K562 (cell line): Measurements from ENCODE around the gene FKBP2. TPM values are rescaled to one million over a fixed set of nuclear protein-coding genes. Genes with fewer than 3 reads are reported as not detected.

Experiments used
- ATF1 ChIP-seq, 2 experiments: fragments of 450-650 bp in 1 of 2; IDR thresholded peaks; 2 replicates each; pipeline ENCODE4 v1.6.1; 2016; ENCODE audit warnings: missing compliant biosample characterization in 1 of 2, missing genetic modification characterization in 1 of 2
- CREB1 ChIP-seq, 2 experiments: sonication (generic) in 1 of 2; formaldehyde crosslinking in 1 of 2; IDR thresholded peaks; 2 replicates each; pipeline versions ENCODE4 v1.6.1 to v1.8.0; 2012 to 2022; ENCODE audit warnings: inconsistent platforms in 1 of 2, mild to moderate bottlenecking in 1 of 2, missing genetic modification reagents in 1 of 2, moderate library complexity in 1 of 2
- HMGN3 ChIP-seq: IDR thresholded peaks from 2 replicates; pipeline ENCODE4 v1.6.1; 2011; ENCODE audit warnings: borderline replicate concordance, low read depth, mild to moderate bottlenecking, mixed read lengths, low read length; ENCODE audit not compliant: insufficient read length; ENCODE audit errors: extremely low read depth
- MCM5 ChIP-seq: fragments of 450-650 bp; IDR thresholded peaks from 2 replicates; pipeline ENCODE4 v1.6.1; 2016; ENCODE audit warnings: low read depth
- NBN ChIP-seq: fragments of 450-650 bp; IDR thresholded peaks from 2 replicates; pipeline ENCODE4 v1.6.1; 2016; ENCODE audit warnings: low read depth, mild to moderate bottlenecking
- NFIC ChIP-seq: fragments of 450-650 bp; IDR thresholded peaks from 2 replicates; pipeline ENCODE4 v1.6.1; 2017; ENCODE audit warnings: mild to moderate bottlenecking, inconsistent platforms
- POLR2AphosphoS2 ChIP-seq: IDR thresholded peaks from 2 replicates; pipeline ENCODE4 v1.6.1; 2012; ENCODE audit warnings: low read length, improper control_type of control experiment
- PTRF ChIP-seq: fragments of 450-650 bp; IDR thresholded peaks from 2 replicates; pipeline ENCODE4 v1.6.1; 2016; ENCODE audit warnings: mild to moderate bottlenecking, missing genetic modification characterization, missing compliant biosample characterization
- RBBP5 ChIP-seq: fragments of 200-600 bp; sonication (generic); IDR thresholded peaks from 2 replicates; pipeline ENCODE4 v1.6.1; 2012; ENCODE audit warnings: borderline replicate concordance, mild to moderate bottlenecking, low read length, control low read depth, inconsistent platforms; ENCODE audit not compliant: insufficient read depth, poor library complexity, severe bottlenecking
- SMAD4 ChIP-seq: fragments of 250-450 bp; sonication (Bioruptor Pico); conservative IDR thresholded peaks from 2 replicates; pipeline ENCODE4 v1.8.0; 2021; ENCODE audit warnings: inconsistent platforms, mild to moderate bottlenecking, moderate library complexity
- SMARCC2 ChIP-seq: fragments of 450-650 bp; IDR thresholded peaks from 2 replicates; pipeline ENCODE4 v1.6.1; 2017; ENCODE audit warnings: antibody characterized with exemption, moderate library complexity, mild to moderate bottlenecking, low read depth
- SMC3 ChIP-seq: conservative IDR thresholded peaks from 2 replicates; pipeline ENCODE4 v1.6.1; 2011; ENCODE audit warnings: low read depth, low read length, improper control_type of control experiment; ENCODE audit not compliant: insufficient read depth
- SNIP1 ChIP-seq: fragments of 450-650 bp; IDR thresholded peaks from 2 replicates; pipeline ENCODE4 v1.7.1; 2017; ENCODE audit warnings: low read depth, mild to moderate bottlenecking
- XRCC4 ChIP-seq: IDR thresholded peaks from one replicate; pipeline ENCODE4 v1.6.1; 2011; ENCODE audit not compliant: insufficient read depth, insufficient read length; ENCODE audit errors: extremely low read depth
- ZBTB1 ChIP-seq: sonication (generic); formaldehyde crosslinking; IDR thresholded peaks from 2 replicates; pipeline ENCODE4 v1.8.1; 2023; ENCODE audit warnings: missing genetic modification reagents, low read depth, mild to moderate bottlenecking, borderline replicate concordance
- ZFPM2 ChIP-seq: fragments of 250-450 bp; sonication (Bioruptor Pico); IDR thresholded peaks from 2 replicates; pipeline ENCODE4 v1.5.1; 2022; ENCODE audit warnings: mild to moderate bottlenecking
- ZNF133 ChIP-seq: fragments of 250-450 bp; sonication (Bioruptor Pico); IDR thresholded peaks from 2 replicates; pipeline ENCODE4 v1.4.0; 2020; ENCODE audit warnings: mild to moderate bottlenecking
- ZNF175 ChIP-seq: fragments of 200-800 bp; sonication (Bioruptor generic); IDR thresholded peaks from 2 replicates; pipeline ENCODE4 v1.6.1; 2016; ENCODE audit warnings: low read depth, mild to moderate bottlenecking, missing genetic modification characterization, missing compliant biosample characterization
- ZNF347 ChIP-seq: fragments of 450-650 bp; formaldehyde crosslinking; IDR thresholded peaks from 2 replicates; pipeline ENCODE4 v1.4.0; 2020; ENCODE audit warnings: low read depth, mild to moderate bottlenecking, moderate library complexity
- ZNF785 ChIP-seq: fragments of 250-450 bp; sonication (Bioruptor Pico); IDR thresholded peaks from 2 replicates; pipeline ENCODE4 v1.4.0; 2020; ENCODE audit warnings: mild to moderate bottlenecking
- polyA plus RNA-seq, 8 experiments: library from polyadenylated mRNA; depleted of rRNA in 4 of 8; stranded (reverse) in 5 of 8; unstranded in 3 of 8; fragments of >200 nt; fragmentation: Nextera tagmentation in 2 of 8; fragmentation: Illumina TruSeq in 1 of 8; extraction: Ambion mirVana in 2 of 8; extraction: Trizol in 1 of 8; gene quantifications; 2 replicates each; pipeline versions ENCODE4 v1.2.1 to v1.2.3, GENCODE V29; 2011 to 2014; ENCODE audit warnings: inconsistent platforms in 1 of 8, missing spikeins in 1 of 8
- total RNA-seq, 7 experiments: library from RNA; depleted of rRNA in 6 of 7; stranded (reverse); fragments of >200 nt in 6 of 7; fragmentation: Illumina TruSeq in 2 of 7; extraction: Trizol in 2 of 7; gene quantifications; 2 replicates each; pipeline versions ENCODE4 v1.2.1 to v1.2.3, GENCODE V29; 2011 to 2021; ENCODE audit warnings: low replicate concordance in 1 of 7
- TF ChIP-seq, protein P1 (sequence below): fragments of 250-450 bp; sonication (Bioruptor Pico); IDR thresholded peaks from 2 replicates; pipeline ENCODE4 v1.4.0; 2020
- TF ChIP-seq, protein P2 (sequence below): sonication (generic); formaldehyde crosslinking; IDR thresholded peaks from 2 replicates; pipeline ENCODE4 v1.9.0; 2022; ENCODE audit warnings: mild to moderate bottlenecking, missing genetic modification reagents
- TF ChIP-seq, protein P3 (sequence below): fragments of 450-650 bp; IDR thresholded peaks from 2 replicates; pipeline ENCODE4 v1.6.1; 2017; ENCODE audit warnings: antibody characterized with exemption
- TF ChIP-seq, protein P4 (sequence below): fragments of 450-650 bp; IDR thresholded peaks from 2 replicates; pipeline ENCODE4 v1.6.1; 2018; ENCODE audit warnings: mild to moderate bottlenecking, low read depth; ENCODE audit not compliant: partially characterized antibody

The FKBP2 gene
- total and polyA plus RNA-seq, 9 of the 15 experiments (the other 6 are each of a cell fraction or from before 2014, with no cell fraction given): 3.5 to 151 (median 58.1) TPM

DNA sequence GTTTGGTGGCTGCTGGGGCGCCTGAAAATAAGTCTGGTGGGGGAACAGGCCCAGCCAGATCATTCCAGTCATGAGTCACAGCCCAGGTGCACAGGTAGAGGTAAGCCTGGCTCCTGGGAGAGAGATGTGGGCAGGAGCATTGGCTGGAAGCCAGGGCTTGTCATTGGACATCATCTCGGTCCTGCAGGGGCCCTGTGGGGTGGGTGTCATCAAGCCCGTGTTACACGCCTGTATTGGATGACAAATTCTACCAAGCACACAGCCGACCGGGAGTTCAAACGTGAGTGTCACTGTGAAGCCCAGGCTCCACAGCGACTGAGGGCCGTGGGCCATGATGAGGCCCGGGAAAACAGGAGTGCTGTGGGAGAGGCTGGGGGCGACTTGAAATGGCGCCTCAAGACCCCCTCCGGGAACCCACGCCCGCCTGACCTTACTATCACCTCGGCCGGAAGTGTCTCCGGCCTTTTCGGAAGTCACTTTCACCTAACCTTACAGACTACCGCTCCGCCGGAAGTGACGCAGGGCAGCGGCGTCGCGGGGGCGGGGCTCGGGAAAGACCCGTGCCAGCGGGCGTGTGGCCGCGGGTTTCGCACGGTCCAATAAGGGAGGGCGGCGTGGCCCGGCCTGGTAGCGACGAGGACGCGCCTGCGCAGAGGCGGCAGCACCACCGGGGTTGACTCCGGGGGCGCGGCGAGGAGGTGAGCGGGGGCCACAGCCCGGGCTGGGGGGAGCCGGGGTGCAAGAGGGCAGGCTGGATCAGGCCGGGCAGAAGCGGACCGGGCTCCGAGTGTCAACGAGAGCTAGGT lies at the start of gene FKBP2 (continued):
- TF ChIP-seq, protein P1, sequence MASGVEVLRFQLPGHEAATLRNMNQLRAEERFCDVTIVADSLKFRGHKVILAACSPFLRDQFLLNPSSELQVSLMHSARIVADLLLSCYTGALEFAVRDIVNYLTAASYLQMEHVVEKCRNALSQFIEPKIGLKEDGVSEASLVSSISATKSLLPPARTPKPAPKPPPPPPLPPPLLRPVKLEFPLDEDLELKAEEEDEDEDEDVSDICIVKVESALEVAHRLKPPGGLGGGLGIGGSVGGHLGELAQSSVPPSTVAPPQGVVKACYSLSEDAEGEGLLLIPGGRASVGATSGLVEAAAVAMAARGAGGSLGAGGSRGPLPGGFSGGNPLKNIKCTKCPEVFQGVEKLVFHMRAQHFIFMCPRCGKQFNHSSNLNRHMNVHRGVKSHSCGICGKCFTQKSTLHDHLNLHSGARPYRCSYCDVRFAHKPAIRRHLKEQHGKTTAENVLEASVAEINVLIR: peak; percentile 91
- TF ChIP-seq, protein P2, sequence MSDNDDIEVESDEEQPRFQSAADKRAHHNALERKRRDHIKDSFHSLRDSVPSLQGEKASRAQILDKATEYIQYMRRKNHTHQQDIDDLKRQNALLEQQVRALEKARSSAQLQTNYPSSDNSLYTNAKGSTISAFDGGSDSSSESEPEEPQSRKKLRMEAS (CRISPR knock-in tag): peak; percentile 64
- peak; percentile 75; the same call in 1 of the 2 replicates for TF ChIP-seq ZNF175
- TF ChIP-seq, protein P3, sequence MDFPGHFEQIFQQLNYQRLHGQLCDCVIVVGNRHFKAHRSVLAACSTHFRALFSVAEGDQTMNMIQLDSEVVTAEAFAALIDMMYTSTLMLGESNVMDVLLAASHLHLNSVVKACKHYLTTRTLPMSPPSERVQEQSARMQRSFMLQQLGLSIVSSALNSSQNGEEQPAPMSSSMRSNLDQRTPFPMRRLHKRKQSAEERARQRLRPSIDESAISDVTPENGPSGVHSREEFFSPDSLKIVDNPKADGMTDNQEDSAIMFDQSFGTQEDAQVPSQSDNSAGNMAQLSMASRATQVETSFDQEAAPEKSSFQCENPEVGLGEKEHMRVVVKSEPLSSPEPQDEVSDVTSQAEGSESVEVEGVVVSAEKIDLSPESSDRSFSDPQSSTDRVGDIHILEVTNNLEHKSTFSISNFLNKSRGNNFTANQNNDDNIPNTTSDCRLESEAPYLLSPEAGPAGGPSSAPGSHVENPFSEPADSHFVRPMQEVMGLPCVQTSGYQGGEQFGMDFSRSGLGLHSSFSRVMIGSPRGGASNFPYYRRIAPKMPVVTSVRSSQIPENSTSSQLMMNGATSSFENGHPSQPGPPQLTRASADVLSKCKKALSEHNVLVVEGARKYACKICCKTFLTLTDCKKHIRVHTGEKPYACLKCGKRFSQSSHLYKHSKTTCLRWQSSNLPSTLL: no peak
- TF ChIP-seq NBN: no peak
- peak; percentile 86 for TF ChIP-seq NFIC
- TF ChIP-seq SMAD4 (CRISPR knock-in tag): peak; percentile 66
- TF ChIP-seq ATF1 (CRISPR knock-in tag; IDR thresholded peaks at IDR 0.05): peak; percentile 52; the same call in 1 of the 2 replicates
- TF ChIP-seq ATF1 (tag; IDR thresholded peaks at IDR 0.05): peak; percentile 97
- no peak for TF ChIP-seq SNIP1
- peak; percentile 90 for TF ChIP-seq HMGN3
- TF ChIP-seq SMARCC2: no peak
- no peak for TF ChIP-seq ZNF133 (CRISPR knock-in tag)
- TF ChIP-seq RBBP5: no peak
- TF ChIP-seq CREB1 (IDR thresholded peaks at IDR 0.05): peak; percentile 93
- TF ChIP-seq CREB1 (CRISPR knock-in tag; IDR thresholded peaks at IDR 0.05): peak; percentile 95
- no peak for TF ChIP-seq MCM5
- TF ChIP-seq, protein P4, sequence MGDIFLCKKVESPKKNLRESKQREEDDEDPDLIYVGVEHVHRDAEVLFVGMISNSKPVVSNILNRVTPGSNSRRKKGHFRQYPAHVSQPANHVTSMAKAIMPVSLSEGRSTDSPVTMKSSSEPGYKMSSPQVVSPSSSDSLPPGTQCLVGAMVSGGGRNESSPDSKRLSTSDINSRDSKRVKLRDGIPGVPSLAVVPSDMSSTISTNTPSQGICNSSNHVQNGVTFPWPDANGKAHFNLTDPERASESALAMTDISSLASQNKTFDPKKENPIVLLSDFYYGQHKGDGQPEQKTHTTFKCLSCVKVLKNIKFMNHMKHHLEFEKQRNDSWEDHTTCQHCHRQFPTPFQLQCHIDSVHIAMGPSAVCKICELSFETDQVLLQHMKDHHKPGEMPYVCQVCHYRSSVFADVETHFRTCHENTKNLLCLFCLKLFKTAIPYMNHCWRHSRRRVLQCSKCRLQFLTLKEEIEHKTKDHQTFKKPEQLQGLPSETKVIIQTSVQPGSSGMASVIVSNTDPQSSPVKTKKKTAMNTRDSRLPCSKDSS: no peak
- TF ChIP-seq ZFPM2: no peak
- no peak for TF ChIP-seq SMC3
- TF ChIP-seq ZBTB1 (CRISPR knock-in tag): no peak
- TF ChIP-seq ZNF347: no peak
- TF ChIP-seq ZNF785 (CRISPR knock-in tag): no peak
- TF ChIP-seq XRCC4: no peak
- TF ChIP-seq PTRF (tag): no peak
- TF ChIP-seq POLR2AphosphoS2: peak; percentile 98
